ENCODE measurements around the gene CYP46A1. TPM values are rescaled to one million over a fixed set of nuclear protein-coding genes. Genes with fewer than 3 reads are reported as not detected.
A peak's percentile ranks its signal among the peaks of the same experiment; 100 is the strongest.

Gene CYP46A1
- total and polyA plus RNA-seq, 10 donors = 0.11 to 0.85 (median 0.32) TPM

DNA sequence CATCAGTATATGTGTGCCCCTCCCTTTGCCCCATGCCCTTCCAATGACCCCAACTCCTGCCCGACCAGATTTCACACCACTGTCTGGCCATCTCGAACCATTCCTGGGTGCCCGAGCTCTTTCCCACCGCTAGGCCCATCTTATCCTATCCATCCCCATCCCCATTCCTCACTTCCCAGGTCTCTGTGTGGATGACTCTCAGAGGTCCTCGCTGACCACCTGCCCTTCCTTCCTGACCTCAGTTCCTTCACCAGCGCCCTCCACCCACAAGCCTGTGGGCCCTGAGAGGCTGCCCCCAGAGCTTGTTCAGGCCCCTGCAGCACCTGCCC, 49.1 kb downstream of the CYP46A1 start:
- H3K27ac ChIP-seq = no peak overlapping the region
- H3K9me3 ChIP-seq = no peaks in the 10 kb centered on the region
- WGBS, 5 donors = 75 to 86% (median 80%) methylated on average over 6 of the region's 6 CpGs
- H3K27me3 ChIP-seq (replicated peaks in 1 of 7) = peaks cover 0 to 96% (median 19%) of the 10 kb centered on the region in 7 donors
- no peaks in the 10 kb centered on the region for H3K36me3 ChIP-seq
- no peak for TF ChIP-seq POLR2AphosphoS5 (IDR thresholded peaks at IDR 0.05)
- TF ChIP-seq POLR2A (IDR thresholded peaks at IDR 0.05) = no peak
- TF ChIP-seq, protein P1, sequence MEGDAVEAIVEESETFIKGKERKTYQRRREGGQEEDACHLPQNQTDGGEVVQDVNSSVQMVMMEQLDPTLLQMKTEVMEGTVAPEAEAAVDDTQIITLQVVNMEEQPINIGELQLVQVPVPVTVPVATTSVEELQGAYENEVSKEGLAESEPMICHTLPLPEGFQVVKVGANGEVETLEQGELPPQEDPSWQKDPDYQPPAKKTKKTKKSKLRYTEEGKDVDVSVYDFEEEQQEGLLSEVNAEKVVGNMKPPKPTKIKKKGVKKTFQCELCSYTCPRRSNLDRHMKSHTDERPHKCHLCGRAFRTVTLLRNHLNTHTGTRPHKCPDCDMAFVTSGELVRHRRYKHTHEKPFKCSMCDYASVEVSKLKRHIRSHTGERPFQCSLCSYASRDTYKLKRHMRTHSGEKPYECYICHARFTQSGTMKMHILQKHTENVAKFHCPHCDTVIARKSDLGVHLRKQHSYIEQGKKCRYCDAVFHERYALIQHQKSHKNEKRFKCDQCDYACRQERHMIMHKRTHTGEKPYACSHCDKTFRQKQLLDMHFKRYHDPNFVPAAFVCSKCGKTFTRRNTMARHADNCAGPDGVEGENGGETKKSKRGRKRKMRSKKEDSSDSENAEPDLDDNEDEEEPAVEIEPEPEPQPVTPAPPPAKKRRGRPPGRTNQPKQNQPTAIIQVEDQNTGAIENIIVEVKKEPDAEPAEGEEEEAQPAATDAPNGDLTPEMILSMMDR (IDR thresholded peaks at IDR 0.05 in 8 of 11, conservative IDR thresholded peaks at IDR 0.05 in 3 of 11) = no peak
- intact Hi-C loops (cut with DNase I; ENCODE audit: low total_unique reads) = no loop called here
- H3K4me3 ChIP-seq = no peak overlapping the region
- no peak for DNase-seq
- peaks cover 0 to 67% (median 29%) of the 10 kb centered on the region in 6 donors for H3K4me1 ChIP-seq

DNA sequence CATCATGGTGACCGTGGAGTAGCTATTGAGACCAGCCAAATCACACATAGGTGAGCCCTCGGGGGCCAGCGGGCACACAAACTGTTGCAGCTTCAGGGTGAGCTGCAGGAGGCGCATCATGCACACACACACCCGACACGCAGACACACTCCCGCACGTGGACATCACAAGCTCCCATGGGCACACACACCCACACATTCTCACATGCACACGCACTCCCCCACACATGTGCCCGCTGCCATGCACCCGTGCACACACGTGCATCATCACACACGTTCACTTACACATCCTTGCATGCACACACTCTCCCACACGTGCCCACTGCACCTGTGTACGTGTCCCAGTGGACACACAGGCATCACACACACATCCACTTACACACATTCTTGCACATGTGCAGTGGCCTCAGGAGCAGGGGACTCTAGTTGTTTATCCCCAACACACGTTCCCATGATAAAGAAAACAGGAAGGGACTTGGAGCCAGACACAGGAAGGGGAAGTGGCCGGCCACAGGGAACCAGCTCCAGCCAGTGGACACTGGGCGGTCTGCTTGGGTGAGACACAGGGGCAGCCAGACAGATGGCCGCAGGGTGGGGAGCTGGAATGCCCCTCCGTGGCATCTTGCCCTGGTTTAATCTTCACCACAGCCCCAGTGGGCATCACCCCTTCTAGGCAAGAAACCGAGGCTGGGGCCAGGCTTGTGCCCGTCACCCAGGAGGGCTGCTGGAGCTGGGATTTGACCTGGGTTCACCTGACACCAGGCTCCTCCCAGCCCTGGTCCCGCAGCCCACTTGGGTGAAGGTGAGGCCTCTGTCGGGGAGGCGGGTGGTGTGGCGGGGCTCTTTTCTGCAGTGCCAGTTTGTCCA, 49.7 kb downstream of the CYP46A1 start:
- TF ChIP-seq POLR2AphosphoS5 (IDR thresholded peaks at IDR 0.05) (peak; percentile 36 to 72 (median 40)), POLR2A (IDR thresholded peaks at IDR 0.05) (no peak)
- TF ChIP-seq, protein P1 (IDR thresholded peaks at IDR 0.05 in 8 of 11, conservative IDR thresholded peaks at IDR 0.05 in 3 of 11) = no peak
- H3K9me3 ChIP-seq = no peaks in the 10 kb centered on the region
- H3K36me3 ChIP-seq = no peaks in the 10 kb centered on the region
- H3K4me1 ChIP-seq = peaks cover 0 to 73% (median 29%) of the 10 kb centered on the region in 6 donors
- intact Hi-C loops (cut with DNase I; ENCODE audit: low total_unique reads) = no loop called here
- peaks cover 0 to 96% (median 21%) of the 10 kb centered on the region in 7 donors for H3K27me3 ChIP-seq (replicated peaks in 1 of 7)
- peak overlapping the region in 1 of 8 donors; percentile 5 for H3K27ac ChIP-seq
- WGBS, 5 donors = 60 to 77% (median 74%) methylated on average over 20 to 26 of the region's 26 CpGs
- H3K4me3 ChIP-seq = no peak overlapping the region
- DNase-seq = peak; percentile 76

DNA sequence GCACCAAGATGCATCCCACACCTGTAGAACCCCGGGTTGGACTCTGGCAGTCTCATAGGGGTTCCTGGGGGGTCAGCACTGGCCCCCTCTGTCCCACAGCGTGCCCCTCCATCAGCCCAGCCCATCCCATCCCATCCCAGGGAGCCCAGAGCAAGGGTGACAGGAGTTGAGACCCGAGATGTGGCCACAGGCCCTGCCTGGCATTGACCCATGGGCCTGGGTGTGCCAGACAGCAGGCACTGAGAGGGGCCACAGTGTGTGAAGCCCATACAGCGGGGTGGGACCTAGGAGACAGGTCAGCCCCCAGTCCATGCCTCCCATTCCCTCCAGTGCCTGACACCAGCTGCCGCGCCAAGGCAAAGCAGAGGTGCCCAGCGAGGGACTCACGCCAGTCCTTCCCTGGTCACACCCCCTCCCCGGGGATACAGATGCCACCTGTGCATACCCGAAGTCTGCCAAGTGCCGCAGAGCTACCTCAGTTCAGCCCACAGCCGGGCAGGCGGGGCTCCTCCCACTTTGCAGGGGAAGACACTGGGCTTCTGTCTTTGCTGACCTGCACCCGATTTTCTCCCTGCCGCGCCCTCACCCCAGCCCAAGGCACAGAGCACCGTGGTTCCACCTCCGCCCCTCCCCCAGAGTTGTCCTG, 50.4 kb downstream of the CYP46A1 start:
- Histone ChIP-seq H3K27me3 (replicated peaks in 1 of 7) (peaks cover 0 to 89% (median 21%) of the 10 kb centered on the region in 7 donors), H3K27ac (peak overlapping the region in 1 of 8 donors; percentile 5), H3K4me1 (peaks cover 0 to 73% (median 29%) of the 10 kb centered on the region in 6 donors), H3K4me3 (no peak overlapping the region), H3K36me3 (no peaks in the 10 kb centered on the region), H3K9me3 (no peaks in the 10 kb centered on the region)
- TF ChIP-seq, protein P1 (IDR thresholded peaks at IDR 0.05 in 8 of 11, conservative IDR thresholded peaks at IDR 0.05 in 3 of 11) = no peak
- TF ChIP-seq POLR2AphosphoS5 (IDR thresholded peaks at IDR 0.05) = no peak
- TF ChIP-seq POLR2A (IDR thresholded peaks at IDR 0.05) = no peak
- peak; percentile 59 for DNase-seq
- intact Hi-C loops (cut with DNase I; ENCODE audit: low total_unique reads) = no loop called here
- WGBS, 5 donors = 69 to 85% (median 82%) methylated on average over 13 to 18 of the region's 18 CpGs
